RPMI8226 (cell line): ENCODE data around the gene KSR2.
"Not testable (repeated sequence)": the region's sequence is repeated elsewhere in the genome, so short reads cannot be mapped to it uniquely, and the experiment has no call there.

Experiments
- DNase-seq: peaks from one replicate; pipeline ENCODE4 v3.0.0-alpha.2; 2015

Gene KSR2

GRCh38 chr12:117818400-117818799 is 150.4 kb downstream of the KSR2 start:
- DNase-seq = no peak

- DNase-seq = no peak
Observed at GRCh38 chr12:117809509-117809908, 159.3 kb downstream of the KSR2 start.

- DNase-seq = no peak
Observed at GRCh38 chr12:117807946-117808345, 160.8 kb downstream of the KSR2 start.

- no peak for DNase-seq
Observed at GRCh38 chr12:117807355-117807754, 161.4 kb downstream of the KSR2 start.

GRCh38 chr12:117805865-117806264 is 162.9 kb downstream of the KSR2 start:
- no peak for DNase-seq

- no peak for DNase-seq
Observed at GRCh38 chr12:117803001-117803400, 165.8 kb downstream of the KSR2 start.

GRCh38 chr12:117800711-117801110 is 168.1 kb downstream of the KSR2 start:
- not testable (repeated sequence) for DNase-seq

GRCh38 chr12:117797202-117797601 is 171.6 kb downstream of the KSR2 start:
- no peak for DNase-seq

GRCh38 chr12:117792877-117793424 is 175.8 kb downstream of the KSR2 start:
- DNase-seq = no peak

- no peak for DNase-seq
Observed at GRCh38 chr12:117792471-117792870, 176.3 kb downstream of the KSR2 start.

- no peak for DNase-seq
Observed at GRCh38 chr12:117790948-117791347, 177.8 kb downstream of the KSR2 start.

- no peak for DNase-seq
Observed at GRCh38 chr12:117790198-117790597, 178.6 kb downstream of the KSR2 start.

- DNase-seq = no peak
Observed at GRCh38 chr12:117789195-117789912, 179.4 kb downstream of the KSR2 start.

GRCh38 chr12:117778656-117779055 is 190.1 kb downstream of the KSR2 start:
- DNase-seq = no peak

GRCh38 chr12:117774941-117775775 is 193.6 kb downstream of the KSR2 start:
- DNase-seq = no peak

GRCh38 chr12:117768860-117769259 is 199.9 kb downstream of the KSR2 start:
- no peak for DNase-seq

- no peak for DNase-seq
Observed at GRCh38 chr12:117766008-117766407, 202.8 kb downstream of the KSR2 start.

GRCh38 chr12:117762143-117762542 is 206.6 kb downstream of the KSR2 start:
- no peak for DNase-seq

GRCh38 chr12:117761528-117762100 is 207.2 kb downstream of the KSR2 start:
- DNase-seq = no peak

- DNase-seq = no peak
Observed at GRCh38 chr12:117760990-117761389, 207.8 kb downstream of the KSR2 start.

- DNase-seq = no peak
Observed at GRCh38 chr12:117750657-117751056, 218.1 kb downstream of the KSR2 start.

GRCh38 chr12:117749431-117749830 is 219.4 kb downstream of the KSR2 start:
- DNase-seq = no peak

GRCh38 chr12:117746358-117746757 is 222.4 kb downstream of the KSR2 start:
- not testable (repeated sequence) for DNase-seq

- DNase-seq = no peak
Observed at GRCh38 chr12:117744418-117744817, 224.4 kb downstream of the KSR2 start.
